ENCODE results near the gene LDHD.

- no peak for TF ChIP-seq CTCF (IDR thresholded peaks at IDR 0.05; ENCODE audit: low read length)
- TF ChIP-seq EZH2 (optimal IDR thresholded peaks at IDR 0.05; ENCODE audit: low read depth, low read length), result no peak
- TF ChIP-seq EZH2phosphoT487 (IDR thresholded peaks at IDR 0.05; ENCODE audit: low read length), result no peak
Measured at GRCh38 chr16:75097191-75097761, 19.3 kb downstream of the LDHD start.

All from MM.1S (cell line).